Activated naive CD8-positive, alpha-beta T cell (primary cell): ENCODE data around the gene WDR88.
"Not testable (repeated sequence)": the region's sequence is repeated elsewhere in the genome, so short reads cannot be mapped to it uniquely, and the experiment has no call there.

Source experiments
- H3K27ac Mint-ChIP-seq: one replicate; pipeline ENCODE4 v1.8.0; 2021; ENCODE audit warnings: mixed read lengths
- H3K27me3 Mint-ChIP-seq: one replicate; pipeline ENCODE4 v1.8.0; 2021; ENCODE audit warnings: mixed read lengths
- H3K36me3 Mint-ChIP-seq: one replicate; pipeline ENCODE4 v1.8.0; 2021; ENCODE audit warnings: mixed read lengths
- H3K4me1 Mint-ChIP-seq: one replicate; pipeline ENCODE4 v1.8.0; 2021; ENCODE audit warnings: low read depth, mixed read lengths
- H3K4me3 Mint-ChIP-seq: one replicate; pipeline ENCODE4 v1.8.0; 2021; ENCODE audit warnings: mild to moderate bottlenecking, mixed read lengths
- H3K9me3 Mint-ChIP-seq: one replicate; pipeline ENCODE4 v1.8.0; 2021; ENCODE audit warnings: low read depth, mixed read lengths

The WDR88 gene

DNA sequence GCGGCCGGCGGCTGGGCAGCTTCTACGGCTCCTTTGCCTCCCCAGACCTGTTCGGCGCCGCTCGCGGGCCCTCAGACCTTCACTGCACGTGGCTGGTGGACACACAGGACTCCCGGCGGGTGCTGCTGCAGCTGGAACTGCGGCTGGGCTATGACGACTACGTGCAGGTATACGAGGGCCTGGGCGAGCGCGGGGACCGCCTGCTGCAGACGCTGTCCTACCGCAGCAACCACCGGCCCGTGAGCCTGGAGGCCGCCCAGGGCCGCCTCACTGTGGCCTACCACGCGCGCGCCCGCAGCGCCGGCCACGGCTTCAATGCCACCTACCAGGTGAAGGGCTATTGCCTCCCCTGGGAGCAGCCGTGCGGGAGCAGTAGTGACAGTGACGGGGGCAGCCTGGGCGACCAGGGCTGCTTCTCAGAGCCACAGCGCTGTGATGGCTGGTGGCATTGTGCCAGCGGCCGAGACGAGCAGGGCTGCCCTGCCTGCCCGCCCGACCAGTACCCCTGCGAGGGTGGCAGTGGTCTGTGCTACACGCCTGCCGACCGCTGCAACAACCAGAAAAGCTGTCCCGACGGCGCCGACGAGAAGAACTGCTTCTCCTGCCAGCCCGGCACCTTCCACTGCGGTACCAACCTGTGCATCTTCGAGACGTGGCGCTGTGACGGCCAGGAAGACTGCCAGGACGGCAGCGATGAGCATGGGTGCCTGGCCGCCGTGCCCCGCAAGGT, 73.8 kb downstream of the WDR88 start:
- no peak overlapping the region for H3K27ac Mint-ChIP-seq
- H3K4me1 Mint-ChIP-seq, result no peaks in the 10 kb centered on the region
- no peaks in the 10 kb centered on the region for H3K27me3 Mint-ChIP-seq
- H3K36me3 Mint-ChIP-seq, result no peaks in the 10 kb centered on the region
- no peaks in the 10 kb centered on the region for H3K9me3 Mint-ChIP-seq
- no peak overlapping the region for H3K4me3 Mint-ChIP-seq

DNA sequence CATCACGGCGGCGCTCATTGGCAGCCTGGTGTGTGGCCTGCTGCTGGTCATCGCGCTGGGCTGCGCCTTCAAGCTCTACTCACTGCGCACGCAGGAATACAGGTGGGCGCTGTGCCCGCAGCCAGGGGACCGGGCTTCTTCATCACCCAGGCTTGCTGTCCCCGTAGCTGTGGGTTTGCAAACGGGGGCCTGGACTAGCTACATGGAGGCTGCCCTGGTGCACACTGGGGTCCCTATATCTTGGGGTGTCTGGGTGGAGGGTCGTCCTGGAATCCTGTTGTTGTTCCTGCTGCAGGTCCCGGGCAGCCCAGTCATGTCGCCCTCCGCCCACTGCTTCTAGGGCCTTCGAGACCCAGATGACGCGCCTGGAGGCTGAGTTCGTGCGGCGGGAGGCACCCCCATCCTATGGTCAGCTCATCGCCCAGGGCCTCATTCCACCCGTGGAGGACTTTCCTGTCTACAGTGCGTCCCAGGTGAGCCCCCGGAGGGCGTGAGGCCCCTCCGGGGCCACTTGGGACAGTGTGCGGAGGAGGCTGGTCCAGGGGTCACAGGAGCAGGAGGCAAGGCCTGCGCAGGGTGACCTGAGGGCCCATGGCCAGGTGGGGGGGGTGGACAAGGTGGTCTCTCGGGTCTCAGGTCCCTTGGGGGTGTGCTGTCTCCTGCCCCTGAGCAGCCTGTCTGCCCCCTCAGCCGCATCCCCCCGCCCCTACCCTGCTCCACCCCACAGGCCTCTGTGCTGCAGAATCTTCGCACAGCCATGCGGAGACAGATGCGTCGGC, 74.5 kb downstream of the WDR88 start:
- H3K4me1 Mint-ChIP-seq, result no peaks in the 10 kb centered on the region
- H3K9me3 Mint-ChIP-seq, result no peaks in the 10 kb centered on the region
- H3K36me3 Mint-ChIP-seq, result no peaks in the 10 kb centered on the region
- no peak overlapping the region for H3K4me3 Mint-ChIP-seq
- no peaks in the 10 kb centered on the region for H3K27me3 Mint-ChIP-seq
- no peak overlapping the region for H3K27ac Mint-ChIP-seq

DNA sequence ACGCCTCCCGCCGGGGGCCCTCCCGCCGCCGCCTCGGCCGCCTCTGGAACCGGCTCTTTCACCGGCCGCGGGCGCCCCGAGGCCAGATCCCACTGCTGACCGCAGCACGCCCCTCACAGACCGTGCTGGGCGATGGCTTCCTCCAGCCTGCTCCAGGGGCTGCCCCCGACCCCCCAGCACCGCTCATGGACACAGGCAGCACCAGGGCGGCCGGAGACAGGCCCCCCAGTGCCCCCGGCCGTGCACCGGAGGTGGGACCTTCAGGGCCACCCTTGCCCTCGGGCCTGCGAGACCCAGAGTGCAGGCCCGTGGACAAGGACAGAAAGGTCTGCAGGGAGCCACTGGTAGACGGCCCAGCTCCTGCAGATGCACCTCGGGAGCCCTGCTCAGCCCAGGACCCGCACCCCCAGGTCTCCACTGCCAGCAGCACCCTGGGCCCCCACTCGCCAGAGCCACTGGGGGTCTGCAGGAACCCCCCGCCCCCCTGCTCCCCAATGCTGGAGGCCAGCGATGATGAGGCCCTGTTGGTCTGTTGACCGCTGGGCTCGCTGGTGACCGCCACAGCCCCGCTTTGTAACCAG, 75.2 kb downstream of the WDR88 start:
- H3K27ac Mint-ChIP-seq, result no peak overlapping the region
- no peak overlapping the region for H3K4me3 Mint-ChIP-seq
- no peaks in the 10 kb centered on the region for H3K9me3 Mint-ChIP-seq
- H3K4me1 Mint-ChIP-seq, result no peaks in the 10 kb centered on the region
- H3K27me3 Mint-ChIP-seq, result no peaks in the 10 kb centered on the region
- no peaks in the 10 kb centered on the region for H3K36me3 Mint-ChIP-seq

DNA sequence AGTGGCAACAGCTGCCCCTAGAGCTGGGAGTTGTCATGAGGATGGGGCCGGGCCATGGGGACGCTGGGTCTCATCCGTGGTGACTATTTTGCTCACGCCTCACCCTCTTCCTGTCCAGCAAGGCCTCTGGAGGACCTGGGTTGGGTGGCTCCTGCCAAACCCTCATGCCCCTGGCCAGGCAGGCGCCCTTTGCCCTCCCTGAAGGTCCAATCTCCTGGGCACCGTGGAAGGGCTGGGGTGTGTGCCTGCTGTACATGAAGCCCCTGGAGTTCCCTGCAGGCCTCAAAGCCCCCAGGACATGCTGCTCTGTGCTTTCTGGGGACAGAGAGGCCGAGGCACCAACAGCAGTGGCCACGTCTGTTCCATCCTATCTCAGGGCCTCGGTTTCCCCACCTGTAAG, 76.0 kb downstream of the WDR88 start:
- Mint-ChIP-seq H3K4me1 (no peaks in the 10 kb centered on the region), H3K27me3 (no peaks in the 10 kb centered on the region)

DNA sequence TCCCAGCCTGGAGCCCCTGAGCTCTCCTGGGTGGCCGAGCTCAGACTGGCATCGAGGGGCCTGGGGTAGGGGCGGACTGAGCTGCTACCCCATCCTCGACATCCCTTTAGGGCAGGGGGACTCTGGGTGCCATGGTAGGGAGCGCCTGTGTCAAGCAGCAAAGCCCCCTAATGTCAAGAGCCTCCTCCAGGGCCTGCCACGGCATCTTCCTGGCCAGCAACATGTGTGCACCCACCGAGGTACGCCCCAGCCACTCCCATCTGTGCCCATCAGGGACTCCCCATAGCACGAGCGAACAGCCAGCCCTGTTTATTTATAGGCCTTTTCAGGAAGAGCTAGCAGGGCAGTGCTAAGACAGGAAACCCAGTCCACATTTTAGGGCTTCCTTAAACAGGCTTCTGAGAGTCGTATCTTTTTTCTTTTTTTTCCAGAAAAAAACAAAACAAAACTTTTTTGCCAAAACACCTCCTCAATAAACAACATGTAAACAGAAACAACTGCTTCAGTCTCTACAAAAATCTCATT, 76.5 kb downstream of the WDR88 start:
- H3K27ac Mint-ChIP-seq, result no peak overlapping the region
- no peaks in the 10 kb centered on the region for H3K27me3 Mint-ChIP-seq
- H3K4me3 Mint-ChIP-seq, result no peak overlapping the region
- no peaks in the 10 kb centered on the region for H3K9me3 Mint-ChIP-seq
- no peaks in the 10 kb centered on the region for H3K4me1 Mint-ChIP-seq
- H3K36me3 Mint-ChIP-seq, result no peaks in the 10 kb centered on the region

More for the DNA sequence above, 76.0 kb downstream of the WDR88 start:
- no peak overlapping the region for H3K27ac Mint-ChIP-seq
- no peak overlapping the region for H3K4me3 Mint-ChIP-seq
- no peaks in the 10 kb centered on the region for H3K9me3 Mint-ChIP-seq
- no peaks in the 10 kb centered on the region for H3K36me3 Mint-ChIP-seq

DNA sequence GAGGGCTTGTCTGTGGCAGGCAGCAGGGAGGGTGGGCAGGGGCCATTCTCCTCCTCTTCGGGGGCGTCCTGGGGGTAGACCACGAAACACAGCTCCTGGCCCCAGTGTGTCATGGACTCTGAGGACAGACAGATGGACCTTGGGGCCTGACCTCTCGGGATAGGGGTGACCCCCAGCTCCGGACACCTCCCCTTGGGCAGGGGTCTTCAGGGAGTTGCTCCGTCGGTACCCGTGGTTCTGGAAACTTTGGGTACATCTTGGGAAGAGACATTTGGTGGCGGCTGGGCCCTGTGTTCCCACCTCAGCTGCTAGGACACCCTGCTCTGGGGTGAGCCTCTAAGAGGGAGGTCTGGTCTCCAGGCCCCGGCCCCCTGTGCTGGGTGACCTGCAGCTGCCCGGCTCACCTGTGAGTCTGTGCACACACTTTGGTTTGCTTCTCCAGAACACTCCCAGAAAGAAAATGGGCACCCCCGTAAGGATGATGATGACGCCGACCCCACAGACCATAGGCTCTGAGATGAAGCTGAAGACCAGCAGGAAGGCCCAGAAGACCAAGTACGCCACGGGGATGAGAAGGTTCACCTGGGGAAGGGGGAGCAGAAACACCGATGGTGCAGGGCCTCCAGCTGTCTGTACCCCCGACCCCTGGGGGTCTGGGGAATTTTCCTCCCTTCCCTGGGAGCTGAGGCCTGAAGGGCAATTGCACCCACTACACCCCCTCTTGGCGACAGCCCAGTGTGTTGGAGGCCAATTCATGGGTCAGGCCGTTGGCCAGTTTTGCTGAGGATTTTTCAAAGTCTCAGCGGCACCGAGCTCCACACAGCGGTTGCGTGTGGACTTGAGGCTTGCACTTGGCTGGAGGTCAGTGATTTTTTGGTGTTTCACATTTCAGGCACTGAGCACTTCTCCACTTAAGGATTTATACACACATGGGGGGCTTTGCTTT, 77.3 kb downstream of the WDR88 start:
- Mint-ChIP-seq H3K9me3 (no peaks in the 10 kb centered on the region), H3K27me3 (no peaks in the 10 kb centered on the region), H3K36me3 (no peaks in the 10 kb centered on the region)

DNA sequence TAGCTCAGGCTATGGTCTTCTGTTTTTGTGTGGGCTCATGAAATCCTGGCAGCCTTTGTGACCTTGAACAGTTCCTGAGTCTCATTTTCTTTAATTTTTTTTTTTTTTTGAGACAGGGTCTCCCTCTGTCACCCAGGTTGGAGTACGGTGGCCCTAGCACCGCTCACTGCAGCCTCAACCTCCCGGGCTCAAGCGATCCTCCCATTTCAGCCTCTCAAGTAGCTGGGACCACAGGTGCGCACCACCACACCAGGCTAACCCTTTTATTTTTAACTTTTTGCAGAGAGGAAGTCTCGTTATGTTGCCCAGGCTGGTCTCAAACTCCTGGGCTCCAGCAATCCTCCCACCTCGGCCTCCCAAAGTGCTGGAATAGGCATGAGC, 77.9 kb downstream of the WDR88 start:
- not testable (repeated sequence) for H3K4me1 Mint-ChIP-seq, H3K36me3 Mint-ChIP-seq, H3K9me3 Mint-ChIP-seq, H3K27ac Mint-ChIP-seq, H3K27me3 Mint-ChIP-seq, H3K4me3 Mint-ChIP-seq

More for the DNA sequence above, 77.3 kb downstream of the WDR88 start:
- H3K4me1 Mint-ChIP-seq, result no peaks in the 10 kb centered on the region
- H3K27ac Mint-ChIP-seq, result no peak overlapping the region
- H3K4me3 Mint-ChIP-seq, result no peak overlapping the region

DNA sequence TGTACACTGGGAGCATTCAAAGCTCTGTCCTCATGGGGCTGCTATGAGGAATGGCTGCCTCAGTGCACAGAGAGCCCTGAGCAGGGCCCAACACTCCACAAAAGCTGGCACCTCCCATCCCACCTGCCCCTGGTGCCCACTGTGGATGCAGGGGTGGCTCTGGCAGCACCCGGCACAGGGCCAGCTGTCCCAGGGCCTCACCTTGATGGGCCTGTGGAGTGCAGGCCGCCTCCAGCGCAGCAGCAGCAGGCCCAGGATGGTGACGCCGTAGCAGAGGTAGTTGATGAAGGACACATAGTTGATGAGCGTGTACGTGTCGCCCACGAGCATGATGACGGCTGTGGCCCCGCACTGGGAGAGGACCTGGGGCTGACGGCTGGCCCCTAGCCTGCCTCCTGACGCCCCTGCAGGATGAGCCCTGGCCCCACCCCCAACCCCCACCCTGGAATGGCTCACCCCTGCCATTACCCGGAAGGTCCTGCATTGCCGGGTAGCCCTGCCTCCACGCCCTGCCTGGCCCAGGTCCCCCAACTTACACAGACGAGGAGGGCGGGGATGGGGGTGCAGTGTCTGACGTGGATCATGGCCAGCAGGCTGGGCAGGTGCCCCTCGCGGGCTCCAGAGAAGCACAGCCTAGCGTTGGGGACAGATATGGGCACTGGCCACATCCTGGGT, 78.5 kb downstream of the WDR88 start:
- Mint-ChIP-seq H3K27ac (no peak overlapping the region), H3K9me3 (no peaks in the 10 kb centered on the region), H3K36me3 (no peaks in the 10 kb centered on the region), H3K4me1 (no peaks in the 10 kb centered on the region), H3K27me3 (no peaks in the 10 kb centered on the region), H3K4me3 (no peak overlapping the region)

DNA sequence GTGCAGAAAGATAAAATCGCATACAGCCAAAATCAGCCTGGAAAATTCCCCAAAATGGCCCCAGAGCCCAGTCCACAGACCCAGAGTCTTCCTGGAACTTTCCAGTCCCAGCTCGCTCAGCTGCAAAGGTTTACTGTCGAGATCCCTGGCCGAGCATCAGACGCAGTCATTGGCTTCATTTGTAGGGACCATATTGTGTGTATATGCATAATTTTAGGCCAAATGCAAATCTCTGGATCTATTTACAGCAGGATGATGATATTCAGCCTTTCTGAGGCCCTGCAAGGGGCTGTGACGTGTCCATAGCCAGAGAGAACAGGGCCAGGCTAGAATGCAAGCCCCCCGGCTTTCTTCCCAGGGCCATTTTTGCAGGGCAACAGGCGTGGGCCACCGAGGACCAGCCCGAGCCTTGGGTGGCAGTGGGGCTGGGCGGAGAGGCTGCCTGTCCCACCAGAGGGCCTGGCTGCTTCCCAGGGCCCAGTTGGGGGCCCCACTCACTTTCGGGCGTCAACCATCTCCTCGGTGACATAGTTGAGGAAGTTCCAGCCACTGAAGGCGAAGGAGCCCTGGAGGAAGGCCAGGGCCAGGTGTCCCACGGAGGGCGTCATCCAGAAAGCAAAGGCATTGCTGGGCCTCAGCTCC, 80.0 kb downstream of the WDR88 start:
- H3K27ac Mint-ChIP-seq, result no peak overlapping the region
- H3K4me3 Mint-ChIP-seq, result no peak overlapping the region
- H3K4me1 Mint-ChIP-seq, result no peaks in the 10 kb centered on the region
- H3K36me3 Mint-ChIP-seq, result no peaks in the 10 kb centered on the region
- no peaks in the 10 kb centered on the region for H3K27me3 Mint-ChIP-seq
- H3K9me3 Mint-ChIP-seq, result no peaks in the 10 kb centered on the region

DNA sequence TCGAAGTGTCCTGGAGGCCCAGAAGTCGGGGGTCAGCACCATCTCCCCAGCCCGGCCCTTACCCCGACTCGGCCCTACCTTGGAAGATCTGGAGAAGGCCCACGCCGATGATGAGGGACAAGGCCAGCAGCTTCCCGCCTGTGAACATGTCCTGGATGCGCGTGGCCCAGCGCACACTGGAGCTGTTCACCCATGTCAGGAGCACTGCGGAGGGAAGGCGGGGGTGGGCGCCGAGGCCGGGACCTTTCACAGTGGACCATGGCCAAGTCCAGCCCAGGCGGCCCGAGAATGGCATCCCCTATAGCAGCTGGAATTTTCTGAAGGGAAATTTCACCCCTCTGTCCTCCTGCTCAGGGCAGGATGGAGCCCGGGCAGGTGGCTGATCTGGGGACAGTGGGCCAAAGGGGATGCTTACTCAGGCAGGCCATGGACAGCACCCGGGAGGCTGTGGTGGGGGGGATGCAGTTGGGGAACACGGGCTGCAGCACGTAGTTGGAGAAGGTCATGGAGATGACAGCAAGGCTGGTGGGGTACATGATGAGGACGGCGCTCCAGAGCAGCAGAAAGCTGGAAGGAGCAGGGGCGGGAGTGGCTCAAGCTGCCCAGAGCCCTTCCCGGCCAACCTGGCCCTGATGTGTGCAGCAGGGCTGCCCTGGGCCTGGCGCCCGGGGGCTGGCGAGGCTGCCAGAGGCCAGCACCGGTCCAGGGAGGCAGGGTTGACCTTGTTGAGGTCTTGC, 80.7 kb downstream of the WDR88 start:
- Mint-ChIP-seq H3K27me3 (no peaks in the 10 kb centered on the region), H3K4me3 (no peak overlapping the region), H3K9me3 (no peaks in the 10 kb centered on the region), H3K36me3 (no peaks in the 10 kb centered on the region), H3K27ac (no peak overlapping the region), H3K4me1 (no peaks in the 10 kb centered on the region)

DNA sequence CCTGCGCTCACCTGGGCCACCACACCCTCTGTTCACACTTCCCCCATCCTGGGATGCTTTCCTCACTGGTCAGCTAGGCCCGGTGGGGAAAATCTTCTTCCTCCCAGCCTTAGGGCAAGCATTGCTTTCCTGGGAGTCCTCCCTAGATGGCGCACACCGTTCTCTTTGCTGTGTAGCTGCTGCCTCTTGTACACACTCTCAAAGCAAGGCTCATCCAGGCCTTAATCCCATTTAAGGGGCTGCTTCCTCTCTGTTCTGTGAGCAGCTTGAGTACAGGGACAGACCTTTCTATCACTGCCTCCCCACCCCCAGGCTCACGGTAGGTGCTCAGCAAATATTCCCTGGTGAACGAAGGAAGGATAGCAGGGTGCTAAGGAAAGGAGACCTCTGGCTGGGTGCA, 82.7 kb downstream of the WDR88 start:
- H3K36me3 Mint-ChIP-seq, result no peaks in the 10 kb centered on the region
- H3K9me3 Mint-ChIP-seq, result no peaks in the 10 kb centered on the region
- no peaks in the 10 kb centered on the region for H3K4me1 Mint-ChIP-seq
- no peak overlapping the region for H3K27ac Mint-ChIP-seq
- H3K27me3 Mint-ChIP-seq, result no peaks in the 10 kb centered on the region
- no peak overlapping the region for H3K4me3 Mint-ChIP-seq

DNA sequence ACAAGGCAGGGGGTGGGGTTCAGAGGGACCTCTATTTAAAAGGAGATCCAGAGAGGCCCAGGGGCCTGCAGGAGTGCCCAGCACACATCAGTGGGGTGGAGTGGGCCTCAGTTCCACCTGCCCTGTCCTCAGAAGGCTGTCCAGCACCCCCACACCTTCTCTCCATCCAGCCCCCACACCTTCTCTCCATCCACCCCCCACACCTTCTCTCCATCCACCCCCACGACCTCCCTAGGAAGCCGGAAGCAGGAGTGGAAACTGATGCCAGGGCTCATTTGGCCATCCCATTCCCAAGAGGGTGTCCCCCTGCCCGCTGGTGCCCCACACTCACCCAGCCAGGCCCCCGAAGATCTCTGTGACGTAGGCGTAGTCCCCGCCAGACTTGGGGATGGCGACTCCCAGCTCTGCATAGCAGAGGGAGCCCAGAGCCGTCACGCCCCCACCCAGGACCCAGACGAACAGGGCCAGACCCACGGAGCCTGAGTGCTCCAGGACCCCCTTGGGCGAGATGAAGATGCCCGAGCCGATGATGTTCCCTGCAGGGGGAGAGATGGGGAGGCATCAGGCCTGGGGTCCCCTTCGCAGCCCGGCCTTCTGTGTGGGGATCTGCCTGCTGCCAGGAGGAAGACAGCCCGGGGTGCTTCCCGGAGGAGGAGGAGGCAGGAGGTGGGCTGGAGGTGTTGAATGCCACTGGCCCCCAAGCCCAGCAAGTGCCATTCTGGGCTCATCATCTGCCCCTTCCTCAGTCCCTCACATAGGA, 83.7 kb downstream of the WDR88 start:
- no peaks in the 10 kb centered on the region for H3K27me3 Mint-ChIP-seq
- H3K4me1 Mint-ChIP-seq, result no peaks in the 10 kb centered on the region
- H3K9me3 Mint-ChIP-seq, result no peaks in the 10 kb centered on the region
- H3K4me3 Mint-ChIP-seq, result no peak overlapping the region
- no peak overlapping the region for H3K27ac Mint-ChIP-seq
- H3K36me3 Mint-ChIP-seq, result no peaks in the 10 kb centered on the region
